ENCODE data around the gene NEDD8.
"Not testable (repeated sequence)": the region's sequence is repeated elsewhere in the genome, so short reads cannot be mapped to it uniquely, and the experiment has no call there.

GRCh38 chr14:24202538-24202937, 29.6 kb downstream of the NEDD8 start:
- TF ChIP-seq CTCF (IDR thresholded peaks at IDR 0.05; ENCODE audit: borderline replicate concordance, extremely low read depth, low read length, poor library complexity, severe bottlenecking); EZH2 (IDR thresholded peaks at IDR 0.05; ENCODE audit: borderline replicate concordance, low read depth, low read length, severe bottlenecking): not testable (repeated sequence)
